ENCODE measurements around the gene ATP10B. TPM values are rescaled to one million over a fixed set of nuclear protein-coding genes. Genes with fewer than 3 reads are reported as not detected.
A peak's percentile ranks its signal among the peaks of the same experiment; 100 is the strongest.

ATP10B gene
- total RNA-seq, 2 experiments from 2014 or later: not detected

GRCh38 chr5:160789219-160789859 is 62.7 kb downstream of the ATP10B start:
- Mint-ChIP-seq H3K4me1 (ENCODE audit: low read depth) (no peaks in the 10 kb centered on the region), H3K36me3 (ENCODE audit: low read depth) (no peaks in the 10 kb centered on the region)
- ATAC-seq (ENCODE audit: poor library complexity): no peak

GRCh38 chr5:160788102-160788660 is 63.8 kb downstream of the ATP10B start:
- DNase-seq: no peak
- H3K4me1 ChIP-seq (ENCODE audit: insufficient read depth, low read length): no peaks in the 10 kb centered on the region
- Mint-ChIP-seq H3K4me1 (ENCODE audit: low read depth) (no peaks in the 10 kb centered on the region), H3K36me3 (ENCODE audit: low read depth) (no peaks in the 10 kb centered on the region), H3K27ac (no peak overlapping the region), H3K4me3 (no peak overlapping the region), H3K9me3 (no peaks in the 10 kb centered on the region), H3K27me3 (peaks cover 4% of the 10 kb centered on the region)
- POLR2A ChIA-PET: no interaction called here
- CTCF ChIA-PET: interaction anchor here (1.3 kb wide), 1 partner anchor 350 kb away, joined by 5 read pairs; no protein-coding TSS in a partner anchor
- intact Hi-C loops (cut with DNase I, micrococcal nuclease): loop anchor here in 1 of 2 experiments (5.0 kb wide), 1 partner anchor 351 kb away; no protein-coding TSS in a partner anchor
- no peak for ATAC-seq (ENCODE audit: poor library complexity)
- no peak for TF ChIP-seq CTCF (IDR thresholded peaks at IDR 0.05)
- no peaks in the 10 kb centered on the region for H3K9me3 ChIP-seq (ENCODE audit: control insufficient read depth in 1 of 2, insufficient read depth in 1 of 2, low read length in 2 of 2)
- no peak overlapping the region for H3K4me3 ChIP-seq (ENCODE audit: low read length)
- peaks cover 0 to 2% of the 10 kb centered on the region in 2 experiments for H3K27me3 ChIP-seq (ENCODE audit: control insufficient read depth in 1 of 2, insufficient read depth in 2 of 2, low read length in 2 of 2)
- H3K36me3 ChIP-seq (ENCODE audit: insufficient read depth, low read length): no peaks in the 10 kb centered on the region
- no peak overlapping the region for H3K27ac ChIP-seq (ENCODE audit: low read depth in 1 of 2, low read length in 2 of 2)

More at GRCh38 chr5:160789219-160789859, 62.7 kb downstream of the ATP10B start:
- intact Hi-C loops (cut with DNase I, micrococcal nuclease): loop anchor here in 1 of 2 experiments (5.0 kb wide), 1 partner anchor 352 kb away; no protein-coding TSS in a partner anchor
- Mint-ChIP-seq H3K9me3 (no peaks in the 10 kb centered on the region), H3K27ac (no peak overlapping the region), H3K27me3 (peaks cover 4% of the 10 kb centered on the region), H3K4me3 (no peak overlapping the region)
- Histone ChIP-seq H3K27ac (ENCODE audit: low read depth in 1 of 2, low read length in 2 of 2) (no peak overlapping the region), H3K4me3 (ENCODE audit: low read length) (no peak overlapping the region), H3K9me3 (ENCODE audit: control insufficient read depth in 1 of 2, insufficient read depth in 1 of 2, low read length in 2 of 2) (no peaks in the 10 kb centered on the region), H3K27me3 (ENCODE audit: control insufficient read depth in 1 of 2, insufficient read depth in 2 of 2, low read length in 2 of 2) (peaks cover 0 to 2% of the 10 kb centered on the region in 2 experiments), H3K36me3 (ENCODE audit: insufficient read depth, low read length) (no peaks in the 10 kb centered on the region), H3K4me1 (ENCODE audit: insufficient read depth, low read length) (no peaks in the 10 kb centered on the region)
- DNase-seq: no peak
- no peak for TF ChIP-seq CTCF (IDR thresholded peaks at IDR 0.05)
- ChIA-PET CTCF (no interaction called here), POLR2A (no interaction called here)

GRCh38 chr5:160787240-160787639 is 64.8 kb downstream of the ATP10B start:
- peak in 4 of 14 experiments; percentile 7 to 38 (median 21) for DNase-seq
- Histone ChIP-seq H3K4me3 (ENCODE audit: low read length) (no peak overlapping the region), H3K27ac (ENCODE audit: low read depth in 1 of 2, low read length in 2 of 2) (no peak overlapping the region), H3K9me3 (ENCODE audit: control insufficient read depth in 1 of 2, insufficient read depth in 1 of 2, low read length in 2 of 2) (no peaks in the 10 kb centered on the region), H3K27me3 (ENCODE audit: control insufficient read depth in 1 of 2, insufficient read depth in 2 of 2, low read length in 2 of 2) (peaks cover 0 to 2% of the 10 kb centered on the region in 2 experiments), H3K36me3 (ENCODE audit: insufficient read depth, low read length) (no peaks in the 10 kb centered on the region), H3K4me1 (ENCODE audit: insufficient read depth, low read length) (no peaks in the 10 kb centered on the region)
- H3K4me3 Mint-ChIP-seq: no peak overlapping the region
- no peak for TF ChIP-seq CTCF (IDR thresholded peaks at IDR 0.05)
- no peak for ATAC-seq (ENCODE audit: poor library complexity)
- intact Hi-C loops (cut with DNase I, micrococcal nuclease): loop anchor here in 1 of 2 experiments (5.0 kb wide), 1 partner anchor 350 kb away; no protein-coding TSS in a partner anchor
- ChIA-PET POLR2A (no interaction called here), CTCF (interaction anchor here (1.3 kb wide), 1 partner anchor 349 kb away, joined by 5 read pairs; no protein-coding TSS in a partner anchor)
- no peaks in the 10 kb centered on the region for H3K9me3 Mint-ChIP-seq
- no peak overlapping the region for H3K27ac Mint-ChIP-seq
- H3K27me3 Mint-ChIP-seq: peaks cover 4% of the 10 kb centered on the region
- no peaks in the 10 kb centered on the region for H3K36me3 Mint-ChIP-seq (ENCODE audit: low read depth)
- H3K4me1 Mint-ChIP-seq (ENCODE audit: low read depth): no peaks in the 10 kb centered on the region
